Measurements from ENCODE around the gene TBX15. TPM values are rescaled to one million over a fixed set of nuclear protein-coding genes. Genes with fewer than 3 reads are reported as not detected.
A peak's percentile ranks its signal among the peaks of the same experiment; 100 is the strongest.

Gene TBX15
- 0.01 to 0.02 TPM in 2 of 3 replicates, not detected in the other for polyA plus RNA-seq
- polyA plus RNA-seq (2011; ENCODE audit: low read depth) = not detected
- not detected in 2 replicates for polyA plus RNA-seq (2011; cell fraction: cytosol; rRNA removed)
- 0.05 TPM in 1 of 2 replicates, not detected in the other for polyA plus RNA-seq (2011; cell fraction: nucleus; rRNA removed)
- polyA plus RNA-seq (2012; ENCODE audit: low replicate concordance) = not detected in 2 replicates
- not detected in 3 replicates for polyA minus RNA-seq
- polyA minus RNA-seq (2011; cell fraction: cytosol; rRNA and poly(A)+ RNA removed) = not detected
- polyA minus RNA-seq (2011; cell fraction: nucleus; rRNA and poly(A)+ RNA removed) = not detected in 2 replicates

- H3K4me3 ChIP-seq (ENCODE audit: control insufficient read depth in 2 of 3, extremely low read depth in 1 of 3, insufficient read depth in 2 of 3, low read depth in 1 of 3, low read length in 3 of 3) = peak within 1 kb of the TSS in 2 of 3 experiments; percentile 47 to 52
- dilution Hi-C loops (cut with MboI; ENCODE audit: extremely low pct_ligation_motif_present, low sequenced_read_pairs) = no loop called here
- no peak within 1 kb of the TSS for H3K27ac ChIP-seq (ENCODE audit: control insufficient read depth, insufficient read depth, low read length)
- TF ChIP-seq CTCF (optimal IDR thresholded peaks at IDR 0.05 in 1 of 3, IDR thresholded peaks at IDR 0.05 in 1 of 3, conservative IDR thresholded peaks at IDR 0.05 in 1 of 3; ENCODE audit: extremely low read depth in 1 of 3, insufficient read depth in 2 of 3, low read length in 3 of 3) (no peak), EZH2 (IDR thresholded peaks at IDR 0.05; ENCODE audit: low read length) (peak; percentile 33)
- H2AFZ ChIP-seq (ENCODE audit: control insufficient read depth, low read length) = peak within 1 kb of the TSS; percentile 22
- no peaks in the 10 kb centered on the region for H4K20me1 ChIP-seq (ENCODE audit: control insufficient read depth, extremely low read depth, insufficient read depth, low read length)
- H3K36me3 ChIP-seq (ENCODE audit: control insufficient read depth in 2 of 2, extremely low read depth in 1 of 2, insufficient read depth in 2 of 2, low read length in 2 of 2) = no peaks in the 10 kb centered on the region
- H3K4me2 ChIP-seq (ENCODE audit: control insufficient read depth, extremely low read depth, insufficient read depth, low read depth, low read length) = peak within 1 kb of the TSS; percentile 65
- no peak for DNase-seq (ENCODE audit: low read depth, low spot score)
- H3K27me3 ChIP-seq (ENCODE audit: control insufficient read depth, extremely low read depth, insufficient read depth, low read length) = peaks cover 100% of the 10 kb centered on the region
- peaks cover 14% of the 10 kb centered on the region for H3K9me3 ChIP-seq (ENCODE audit: control insufficient read depth, low read depth, low read length)
- H3K79me2 ChIP-seq (ENCODE audit: control insufficient read depth, insufficient read depth, low read length) = no peaks in the 10 kb centered on the region
- H3K4me1 ChIP-seq (ENCODE audit: control insufficient read depth, extremely low read depth, insufficient read depth, low read length) = peaks cover 5% of the 10 kb centered on the region
- H3K9ac ChIP-seq (ENCODE audit: control insufficient read depth, extremely low read depth, insufficient read depth, low read length) = no peak within 1 kb of the TSS
- FAIRE-seq = no peak
- no peaks in the 10 kb centered on the region for H3K9me1 ChIP-seq (ENCODE audit: control insufficient read depth, extremely low read depth, insufficient read depth, low read length)
These were observed at the start of gene TBX15 for GRCh38 chr1:118988186-118989005. Gene TBX15 (minus strand): TSS chr1:118988343. CDS start chr1:118987795, 548 bp downstream.

- H3K4me1 ChIP-seq (ENCODE audit: control insufficient read depth, extremely low read depth, insufficient read depth, low read length) = no peaks in the 10 kb centered on the region
- H3K9ac ChIP-seq (ENCODE audit: control insufficient read depth, extremely low read depth, insufficient read depth, low read length) = no peak overlapping the region
- FAIRE-seq = no peak
- H3K4me3 ChIP-seq (ENCODE audit: control insufficient read depth in 2 of 3, extremely low read depth in 1 of 3, insufficient read depth in 2 of 3, low read depth in 1 of 3, low read length in 3 of 3) = no peak overlapping the region
- peaks cover 0 to 4% of the 10 kb centered on the region in 2 experiments for H3K36me3 ChIP-seq (ENCODE audit: control insufficient read depth in 2 of 2, extremely low read depth in 1 of 2, insufficient read depth in 2 of 2, low read length in 2 of 2)
- H2AFZ ChIP-seq (ENCODE audit: control insufficient read depth, low read length) = no peak overlapping the region
- no peaks in the 10 kb centered on the region for H3K9me1 ChIP-seq (ENCODE audit: control insufficient read depth, extremely low read depth, insufficient read depth, low read length)
- no peak overlapping the region for H3K27ac ChIP-seq (ENCODE audit: control insufficient read depth, insufficient read depth, low read length)
- no peaks in the 10 kb centered on the region for H3K79me2 ChIP-seq (ENCODE audit: control insufficient read depth, insufficient read depth, low read length)
- H3K27me3 ChIP-seq (ENCODE audit: control insufficient read depth, extremely low read depth, insufficient read depth, low read length) = no peaks in the 10 kb centered on the region
- dilution Hi-C loops (cut with MboI; ENCODE audit: extremely low pct_ligation_motif_present, low sequenced_read_pairs) = no loop called here
- no peak for DNase-seq (ENCODE audit: low read depth, low spot score)
- no peaks in the 10 kb centered on the region for H3K9me3 ChIP-seq (ENCODE audit: control insufficient read depth, low read depth, low read length)
- no peak overlapping the region for H3K4me2 ChIP-seq (ENCODE audit: control insufficient read depth, extremely low read depth, insufficient read depth, low read depth, low read length)
- TF ChIP-seq EZH2 (IDR thresholded peaks at IDR 0.05; ENCODE audit: low read length) (no peak), CTCF (optimal IDR thresholded peaks at IDR 0.05 in 1 of 3, IDR thresholded peaks at IDR 0.05 in 1 of 3, conservative IDR thresholded peaks at IDR 0.05 in 1 of 3; ENCODE audit: extremely low read depth in 1 of 3, insufficient read depth in 2 of 3, low read length in 3 of 3) (no peak)
- H4K20me1 ChIP-seq (ENCODE audit: control insufficient read depth, extremely low read depth, insufficient read depth, low read length) = no peaks in the 10 kb centered on the region
These were observed 46.2 kb upstream of the TBX15 start for GRCh38 chr1:119034359-119034758.
